ENCODE results near the gene ESRRB.

ESRRB gene

GRCh38 chr14:76495983-76496382 is 120.0 kb downstream of the ESRRB start:
- DNase-seq (ENCODE audit: insufficient read length, low spot score) (no peak), FAIRE-seq (no peak)
- no peak for TF ChIP-seq POLR2A (IDR thresholded peaks at IDR 0.05; ENCODE audit: low read depth, low read length)

GRCh38 chr14:76496595-76496994 is 120.7 kb downstream of the ESRRB start:
- no peak for TF ChIP-seq POLR2A (IDR thresholded peaks at IDR 0.05; ENCODE audit: low read depth, low read length)
- FAIRE-seq (no peak), DNase-seq (ENCODE audit: insufficient read length, low spot score) (no peak)

GRCh38 chr14:76497550-76498462 is 121.9 kb downstream of the ESRRB start:
- no peak for TF ChIP-seq POLR2A (IDR thresholded peaks at IDR 0.05; ENCODE audit: low read depth, low read length)
- FAIRE-seq (no peak), DNase-seq (ENCODE audit: insufficient read length, low spot score) (no peak)

DNA sequence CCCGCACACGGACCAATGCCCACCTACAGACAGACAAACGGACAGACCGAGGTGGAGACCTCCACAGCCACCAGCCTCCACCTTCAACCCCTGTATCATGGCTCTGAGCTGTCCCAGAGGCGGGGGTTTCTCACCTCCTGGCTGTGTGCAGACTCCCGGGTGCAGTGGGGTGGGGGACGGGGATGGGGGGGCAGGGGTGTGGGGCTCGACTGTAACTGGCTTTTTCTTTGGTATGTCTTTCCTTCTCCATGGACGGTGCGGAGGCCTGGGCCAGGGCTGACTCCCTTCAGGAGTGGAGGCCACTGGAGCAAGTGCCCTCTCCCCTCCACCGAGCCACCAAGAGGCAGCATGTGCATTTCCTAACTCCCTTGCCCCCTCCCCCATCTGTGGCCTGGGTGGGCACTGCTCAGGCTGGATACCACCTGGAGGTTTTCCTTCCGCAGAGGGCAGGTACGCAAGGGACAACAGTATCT is 122.6 kb downstream of the ESRRB start:
- DNase-seq (ENCODE audit: insufficient read length, low spot score) (no peak), FAIRE-seq (no peak)
- TF ChIP-seq POLR2A (IDR thresholded peaks at IDR 0.05; ENCODE audit: low read depth, low read length) = no peak

GRCh38 chr14:76498976-76499375 is 123.0 kb downstream of the ESRRB start:
- TF ChIP-seq POLR2A (IDR thresholded peaks at IDR 0.05; ENCODE audit: low read depth, low read length) = no peak
- no peak for FAIRE-seq
- DNase-seq (ENCODE audit: insufficient read length, low spot score) = no peak

- FAIRE-seq (no peak), DNase-seq (ENCODE audit: insufficient read length, low spot score) (no peak)
- TF ChIP-seq POLR2A (IDR thresholded peaks at IDR 0.05; ENCODE audit: low read depth, low read length) = no peak
Measured at GRCh38 chr14:76499399-76499798, 123.5 kb downstream of the ESRRB start.

DNA sequence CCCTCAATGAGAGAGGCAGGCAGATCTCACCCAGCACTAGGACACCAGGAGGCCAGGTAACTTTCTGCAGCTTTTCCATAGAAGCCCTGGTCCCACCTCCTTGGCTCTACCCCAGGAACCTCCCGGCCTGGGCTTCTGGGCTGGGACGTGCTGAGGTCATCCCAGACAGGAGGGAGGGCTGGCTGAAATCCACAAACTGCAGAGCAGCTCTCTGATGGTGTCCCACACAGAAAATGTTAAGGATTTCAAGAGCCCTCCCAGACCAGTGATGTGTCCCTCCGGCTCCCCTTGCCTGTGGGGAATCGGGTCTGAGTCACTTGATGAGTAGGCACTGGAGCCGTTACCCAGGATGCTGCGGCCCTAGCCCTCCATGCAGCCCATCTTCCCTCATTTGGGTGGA is 124.1 kb downstream of the ESRRB start:
- DNase-seq (ENCODE audit: insufficient read length, low spot score) = peak; percentile 81
- peak; percentile 90 for FAIRE-seq
- no peak for TF ChIP-seq POLR2A (IDR thresholded peaks at IDR 0.05; ENCODE audit: low read depth, low read length)

DNA sequence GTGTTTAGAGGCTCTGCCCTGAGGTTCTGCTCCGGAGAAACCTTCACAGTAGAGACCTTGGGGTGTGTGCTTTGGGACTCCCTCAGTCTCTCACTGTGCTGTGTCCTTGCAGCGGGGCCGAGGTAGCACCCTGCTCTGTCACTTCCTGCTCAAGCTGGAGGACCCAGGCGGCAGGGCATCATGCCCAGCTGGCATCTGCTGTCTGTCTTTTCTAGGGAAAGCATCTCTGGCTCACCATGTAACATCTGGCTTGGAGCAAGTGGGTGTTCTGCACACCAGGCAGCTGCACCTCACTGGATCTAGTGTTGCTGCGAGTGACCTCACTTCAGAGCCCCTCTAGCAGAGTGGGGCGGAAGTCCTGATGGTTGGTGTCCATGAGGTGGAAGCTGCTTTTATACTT is 124.5 kb downstream of the ESRRB start:
- TF ChIP-seq POLR2A (IDR thresholded peaks at IDR 0.05; ENCODE audit: low read depth, low read length) = 0 out of 2 replicates have a peak, but pooled peaks have one; percentile 7
- DNase-seq (ENCODE audit: insufficient read length, low spot score) (peak; percentile 12), FAIRE-seq (no peak)

GRCh38 chr14:76501156-76501720 is 125.3 kb downstream of the ESRRB start:
- no peak for FAIRE-seq
- no peak for TF ChIP-seq POLR2A (IDR thresholded peaks at IDR 0.05; ENCODE audit: low read depth, low read length)
- DNase-seq (ENCODE audit: insufficient read length, low spot score) = no peak

GRCh38 chr14:76502219-76502618 is 126.3 kb downstream of the ESRRB start:
- FAIRE-seq = no peak
- no peak for TF ChIP-seq POLR2A (IDR thresholded peaks at IDR 0.05; ENCODE audit: low read depth, low read length)
- no peak for DNase-seq (ENCODE audit: insufficient read length, low spot score)

DNA sequence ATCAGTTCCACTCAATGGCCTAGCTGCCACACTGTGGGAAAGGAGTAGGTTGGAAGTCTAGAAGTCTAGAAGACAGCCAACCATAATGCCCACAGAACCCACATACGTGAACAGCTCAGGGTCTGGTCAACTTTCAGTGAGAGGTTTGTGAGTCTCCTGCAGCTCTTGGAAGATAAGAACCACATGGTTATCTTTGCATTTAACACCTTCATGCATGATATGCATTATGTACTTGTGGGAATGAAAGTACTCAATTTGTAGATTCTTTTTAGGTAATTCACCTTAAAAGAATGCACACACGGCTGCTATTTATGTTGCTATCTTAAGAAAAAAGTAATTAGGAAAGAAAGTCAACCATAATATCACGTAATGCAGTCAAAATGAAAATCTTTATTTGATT is 126.7 kb downstream of the ESRRB start:
- TF ChIP-seq POLR2A (IDR thresholded peaks at IDR 0.05; ENCODE audit: low read depth, low read length) = no peak
- DNase-seq (ENCODE audit: insufficient read length, low spot score) (no peak), FAIRE-seq (no peak)

DNA sequence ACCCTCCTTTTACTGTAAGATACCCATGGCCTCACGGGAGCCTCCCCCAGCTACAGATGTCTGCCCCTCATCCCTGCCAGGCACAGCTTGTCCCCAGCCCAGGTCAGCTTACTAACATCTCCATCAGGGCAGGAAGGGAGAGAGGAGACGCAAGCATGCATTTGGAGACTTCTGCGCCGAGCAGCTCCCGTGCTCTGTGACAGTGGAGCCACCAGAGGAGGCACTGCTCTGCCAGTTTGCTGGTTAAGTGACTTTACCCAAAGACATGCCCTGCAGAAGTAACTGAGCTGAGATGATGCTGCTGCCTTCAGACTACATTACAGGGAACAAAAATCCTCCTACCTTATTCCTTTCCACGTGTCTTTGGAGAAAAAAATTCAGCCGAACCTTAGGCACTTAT is 133.4 kb downstream of the ESRRB start:
- TF ChIP-seq POLR2A (IDR thresholded peaks at IDR 0.05; ENCODE audit: low read depth, low read length) = no peak
- DNase-seq (ENCODE audit: insufficient read length, low spot score) (no peak), FAIRE-seq (no peak)

- DNase-seq (ENCODE audit: insufficient read length, low spot score) (no peak), FAIRE-seq (no peak)
- TF ChIP-seq POLR2A (IDR thresholded peaks at IDR 0.05; ENCODE audit: low read depth, low read length) = no peak
Measured at GRCh38 chr14:76510181-76510580, 134.2 kb downstream of the ESRRB start.

- no peak for TF ChIP-seq POLR2A (IDR thresholded peaks at IDR 0.05; ENCODE audit: low read depth, low read length)
- no peak for FAIRE-seq
- DNase-seq (ENCODE audit: insufficient read length, low spot score) = no peak
Measured at GRCh38 chr14:76514213-76514998, 138.5 kb downstream of the ESRRB start.

Measured in H54 (cell line).